Mammary epithelial cell (primary cell): Measurements from ENCODE around the gene RASGRP3.

Source experiments
- EZH2 ChIP-seq: IDR thresholded peaks from 2 replicates; pipeline ENCODE4 v1.6.1; 2012; ENCODE audit warnings: low read length, inconsistent platforms, borderline replicate concordance
- TF ChIP-seq, protein P1 (sequence below), 2 donors: IDR thresholded peaks in 1 of 2; conservative IDR thresholded peaks in 1 of 2; 2 replicates each; pipeline ENCODE4 v1.5.1; 2011 to 2012; ENCODE audit warnings: inconsistent platforms in 2 of 2, low read length in 2 of 2, mild to moderate bottlenecking in 2 of 2, control low read depth in 1 of 2, low read depth in 1 of 2; ENCODE audit not compliant: insufficient read depth in 1 of 2; ENCODE audit errors: extremely low read depth in 1 of 2

DNA sequence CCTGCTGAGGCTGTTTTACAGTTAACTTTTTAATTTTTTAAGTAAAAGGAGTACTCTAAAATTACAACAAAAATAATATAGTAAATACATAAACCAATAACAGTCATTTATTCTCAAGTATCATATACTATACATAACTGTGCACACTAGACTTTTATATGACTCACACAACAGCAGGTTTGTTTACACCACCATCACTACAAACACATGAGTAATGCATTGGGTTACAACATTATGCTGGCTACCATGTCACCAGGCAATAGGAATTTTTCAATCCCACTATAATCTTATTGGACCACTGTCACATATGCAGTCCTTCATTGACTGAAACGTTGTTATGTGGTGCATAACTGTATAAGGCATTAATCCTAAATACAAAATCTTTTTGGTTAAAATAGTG, 42.5 kb downstream of the RASGRP3 start:
- no peak for TF ChIP-seq EZH2
- TF ChIP-seq, protein P1, sequence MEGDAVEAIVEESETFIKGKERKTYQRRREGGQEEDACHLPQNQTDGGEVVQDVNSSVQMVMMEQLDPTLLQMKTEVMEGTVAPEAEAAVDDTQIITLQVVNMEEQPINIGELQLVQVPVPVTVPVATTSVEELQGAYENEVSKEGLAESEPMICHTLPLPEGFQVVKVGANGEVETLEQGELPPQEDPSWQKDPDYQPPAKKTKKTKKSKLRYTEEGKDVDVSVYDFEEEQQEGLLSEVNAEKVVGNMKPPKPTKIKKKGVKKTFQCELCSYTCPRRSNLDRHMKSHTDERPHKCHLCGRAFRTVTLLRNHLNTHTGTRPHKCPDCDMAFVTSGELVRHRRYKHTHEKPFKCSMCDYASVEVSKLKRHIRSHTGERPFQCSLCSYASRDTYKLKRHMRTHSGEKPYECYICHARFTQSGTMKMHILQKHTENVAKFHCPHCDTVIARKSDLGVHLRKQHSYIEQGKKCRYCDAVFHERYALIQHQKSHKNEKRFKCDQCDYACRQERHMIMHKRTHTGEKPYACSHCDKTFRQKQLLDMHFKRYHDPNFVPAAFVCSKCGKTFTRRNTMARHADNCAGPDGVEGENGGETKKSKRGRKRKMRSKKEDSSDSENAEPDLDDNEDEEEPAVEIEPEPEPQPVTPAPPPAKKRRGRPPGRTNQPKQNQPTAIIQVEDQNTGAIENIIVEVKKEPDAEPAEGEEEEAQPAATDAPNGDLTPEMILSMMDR (conservative IDR thresholded peaks at IDR 0.05 in 1 of 2, IDR thresholded peaks at IDR 0.05 in 1 of 2; ENCODE audit: extremely low read depth in 1 of 2, insufficient read depth in 1 of 2, low read depth in 1 of 2, low read length in 2 of 2) = no peak
